ENCODE data around the gene DYNLT1.
"Not testable (repeated sequence)": the region's sequence is repeated elsewhere in the genome, so short reads cannot be mapped to it uniquely, and the experiment has no call there.

The DYNLT1 gene

GRCh38 chr6:158640519-158640918 is 4.0 kb downstream of the DYNLT1 start:
- no peak for DNase-seq (ENCODE audit: low read depth)

- DNase-seq (ENCODE audit: low read depth) = no peak
Observed at GRCh38 chr6:158639056-158639455, 5.5 kb downstream of the DYNLT1 start.

DNA sequence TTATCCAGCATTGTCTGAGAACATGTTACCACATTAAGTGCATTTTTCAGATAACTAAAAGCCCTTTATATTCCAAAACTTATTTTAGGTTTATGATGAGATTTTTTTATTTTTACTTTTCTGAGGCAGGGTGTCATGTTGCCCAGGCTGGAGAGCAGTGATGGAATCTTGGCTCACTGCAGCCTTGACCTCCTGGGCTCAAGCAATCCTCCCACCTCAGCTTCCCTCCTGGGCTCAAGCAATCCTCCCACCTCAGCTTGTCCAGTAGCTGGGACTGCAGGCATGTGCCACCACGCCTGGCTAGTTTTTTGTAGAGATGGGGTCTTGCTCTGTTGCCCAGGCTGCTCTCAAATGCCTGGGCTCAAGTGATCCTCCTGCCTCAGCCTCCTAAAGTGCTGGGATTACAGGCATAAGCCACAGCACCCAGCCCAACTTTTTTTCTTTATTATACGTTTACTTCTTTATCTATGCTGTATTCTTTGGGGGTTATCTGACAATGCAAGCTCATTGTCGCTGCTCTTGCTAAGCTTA is 6.2 kb downstream of the DYNLT1 start:
- no peak for DNase-seq (ENCODE audit: low read depth)

DNA sequence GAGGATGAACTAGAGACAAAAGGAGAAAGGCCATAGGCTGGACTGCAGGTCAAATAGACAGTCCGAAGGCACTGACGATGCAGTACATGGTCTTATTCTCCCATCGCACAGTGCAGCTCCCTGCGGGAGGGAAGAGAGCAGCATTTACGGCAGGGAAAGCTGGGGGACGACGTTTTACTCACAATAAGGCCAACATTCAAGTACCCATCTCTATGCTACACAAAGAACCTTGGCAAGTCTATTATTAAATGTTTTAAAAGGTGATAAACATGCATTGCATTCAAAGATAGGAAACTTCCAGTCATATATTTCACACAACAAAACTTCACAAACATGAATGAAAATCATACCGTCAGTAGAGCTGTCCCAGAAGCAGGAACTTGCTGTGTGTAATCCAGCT is 7.8 kb downstream of the DYNLT1 start:
- DNase-seq (ENCODE audit: low read depth) = no peak

DNA sequence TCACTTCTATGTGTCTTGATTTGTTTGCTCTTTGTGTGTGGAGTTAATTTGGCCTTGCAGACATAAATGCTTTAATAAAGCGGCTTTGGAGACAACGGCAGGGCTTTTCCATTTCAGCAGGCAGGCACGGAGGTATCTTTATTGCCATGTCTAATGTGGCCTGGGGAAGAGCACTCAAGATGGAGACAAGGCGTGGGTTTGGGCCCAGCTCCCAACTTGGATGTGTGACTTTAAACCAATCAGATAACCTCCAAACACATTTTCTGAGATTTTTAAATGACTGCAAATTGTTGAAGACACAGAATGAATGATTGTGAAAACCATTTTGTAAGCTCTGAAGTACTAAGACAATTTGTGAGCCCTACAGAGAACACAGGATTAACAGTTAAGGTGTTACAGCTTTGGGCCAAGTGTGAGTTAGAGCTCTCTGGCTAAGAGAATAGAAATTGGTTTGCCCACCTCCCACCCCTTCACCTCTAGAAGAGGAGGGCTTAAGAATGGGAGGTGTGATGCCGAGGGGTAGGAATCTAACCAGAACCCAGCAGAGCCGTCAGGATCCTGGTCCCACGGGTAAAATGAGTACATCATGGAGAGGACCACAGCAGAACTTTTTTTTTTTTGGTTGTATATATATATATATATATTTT is 9.0 kb downstream of the DYNLT1 start:
- no peak for DNase-seq (ENCODE audit: low read depth)

- no peak for DNase-seq (ENCODE audit: low read depth)
Observed at GRCh38 chr6:158634695-158635426, 9.7 kb downstream of the DYNLT1 start.

GRCh38 chr6:158633127-158633526 is 11.4 kb downstream of the DYNLT1 start:
- no peak for DNase-seq (ENCODE audit: low read depth)

GRCh38 chr6:158632538-158633119 is 11.9 kb downstream of the DYNLT1 start:
- not testable (repeated sequence) for DNase-seq (ENCODE audit: low read depth)

GRCh38 chr6:158631678-158632537 is 12.6 kb downstream of the DYNLT1 start:
- DNase-seq (ENCODE audit: low read depth) = peak; percentile 81

DNA sequence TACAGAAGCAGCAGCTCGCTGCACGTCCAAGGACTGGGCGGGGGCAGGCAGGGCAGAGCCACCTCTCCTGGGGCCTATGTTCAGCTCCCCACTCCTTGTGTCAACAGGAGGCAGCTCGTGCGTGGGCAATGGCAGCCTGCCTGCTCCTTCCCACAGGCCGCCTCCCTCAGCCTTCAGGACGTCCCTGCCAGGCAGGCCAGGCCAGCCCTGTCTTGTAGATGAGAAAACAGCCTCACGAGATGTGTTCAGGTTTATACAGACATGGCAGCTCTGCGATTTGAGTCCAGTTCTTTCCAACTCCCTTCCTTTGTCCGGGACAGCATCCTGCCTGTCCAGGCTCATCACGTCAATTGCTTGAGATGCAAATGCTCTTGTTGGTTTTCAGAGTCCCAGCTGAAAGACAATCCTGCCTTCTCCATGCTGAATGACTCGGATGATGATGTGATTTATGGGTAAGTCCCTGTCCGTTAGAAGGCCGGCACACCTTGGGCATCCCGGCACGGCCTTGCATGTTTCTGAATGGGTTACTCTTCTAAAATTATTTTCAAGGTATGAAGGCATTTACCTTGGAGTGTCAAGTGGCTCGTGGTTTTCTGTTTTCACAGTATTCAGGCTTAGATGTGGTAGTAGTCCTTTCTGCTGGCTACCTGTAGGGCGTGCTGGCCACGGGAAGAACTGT is 13.5 kb downstream of the DYNLT1 start:
- no peak for DNase-seq (ENCODE audit: low read depth)

- no peak for DNase-seq (ENCODE audit: low read depth)
Observed at GRCh38 chr6:158629367-158630221, 14.9 kb downstream of the DYNLT1 start.

DNA sequence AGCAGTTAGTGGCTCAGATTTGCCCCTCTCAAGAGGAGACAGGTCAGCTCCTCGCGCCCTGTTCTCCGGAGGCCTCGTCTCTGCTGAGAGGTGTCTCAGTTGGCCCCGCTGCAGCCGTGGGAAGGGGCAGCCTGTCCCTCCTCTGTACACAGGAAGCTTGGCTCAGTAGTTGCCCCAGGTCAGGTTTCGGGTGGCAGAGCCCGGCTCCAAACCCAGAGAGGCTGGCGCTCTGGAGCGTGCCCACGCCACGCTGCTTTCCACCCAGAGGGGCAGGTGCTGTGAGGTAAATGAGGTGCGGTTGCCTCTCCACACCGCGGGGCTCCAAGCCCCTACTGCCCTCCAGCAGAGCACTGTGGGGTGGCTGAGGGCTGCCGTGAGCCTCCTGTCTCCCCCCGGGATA is 16.0 kb downstream of the DYNLT1 start:
- DNase-seq (ENCODE audit: low read depth) = no peak

- no peak for DNase-seq (ENCODE audit: low read depth)
Observed at GRCh38 chr6:158627940-158628211, 16.7 kb downstream of the DYNLT1 start.

- DNase-seq (ENCODE audit: low read depth) = no peak
Observed at GRCh38 chr6:158627168-158627939, 17.2 kb downstream of the DYNLT1 start.

GRCh38 chr6:158626360-158627167 is 18.0 kb downstream of the DYNLT1 start:
- no peak for DNase-seq (ENCODE audit: low read depth)

- no peak for DNase-seq (ENCODE audit: low read depth)
Observed at GRCh38 chr6:158625881-158626305, 18.6 kb downstream of the DYNLT1 start.

DNA sequence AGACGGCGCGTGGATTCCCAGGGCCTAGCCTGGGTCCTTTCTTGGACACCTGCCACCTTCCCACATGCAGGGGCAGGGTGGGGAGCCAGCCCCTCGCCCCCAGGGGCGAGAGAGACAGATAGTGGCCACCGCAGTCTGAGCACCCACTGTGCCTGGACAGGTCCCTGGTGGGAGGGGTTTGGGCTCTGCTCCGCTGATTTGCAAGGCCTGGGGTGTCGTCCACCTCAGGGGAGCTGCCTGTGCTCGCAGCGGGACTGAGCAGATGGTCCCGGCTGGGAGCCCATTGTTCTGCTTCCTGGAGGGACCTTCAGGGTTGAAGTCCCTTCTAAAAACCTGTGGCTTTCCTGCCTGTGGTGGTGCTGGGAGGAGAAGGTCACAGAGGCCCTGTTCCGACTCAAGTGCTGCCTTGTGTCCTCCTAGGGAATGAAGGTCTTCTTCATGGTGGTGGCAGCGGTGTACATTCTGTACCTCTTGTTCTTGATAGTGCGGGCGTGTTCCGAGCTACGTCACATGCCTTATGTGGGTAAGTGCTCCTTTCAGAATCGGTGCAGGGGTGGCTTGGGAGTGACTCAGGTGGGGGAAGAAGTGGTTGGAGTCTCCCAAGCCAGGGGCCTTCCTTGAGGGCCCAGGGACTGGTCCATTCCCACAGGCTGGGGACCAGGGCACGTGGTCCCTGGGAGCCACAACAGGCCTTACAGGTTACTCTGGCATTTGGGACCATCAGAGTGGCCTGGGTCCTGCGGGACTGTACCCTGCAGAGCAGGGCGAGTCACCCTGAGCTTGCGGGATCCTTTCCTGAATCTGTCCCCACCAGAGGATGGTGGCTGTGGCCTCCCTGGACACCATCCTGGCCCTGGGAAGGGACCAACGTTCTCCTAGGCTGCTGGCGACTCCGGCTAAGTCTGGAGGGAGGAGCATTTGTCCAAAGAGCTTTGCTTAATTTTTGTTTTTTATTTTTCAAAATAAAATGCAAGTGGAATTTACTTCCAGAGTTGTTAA is 19.6 kb downstream of the DYNLT1 start:
- DNase-seq (ENCODE audit: low read depth) = no peak

Data from amniotic epithelial cell (primary cell).